Smooth muscle cell of the brain vasculature (primary cell): ENCODE results near the gene ROCK2.

Source experiments
- DNase-seq: peaks from one replicate; pipeline ENCODE4 v3.0.0-alpha.2; 2012; ENCODE audit warnings: low read depth, low spot score

Gene ROCK2

DNA sequence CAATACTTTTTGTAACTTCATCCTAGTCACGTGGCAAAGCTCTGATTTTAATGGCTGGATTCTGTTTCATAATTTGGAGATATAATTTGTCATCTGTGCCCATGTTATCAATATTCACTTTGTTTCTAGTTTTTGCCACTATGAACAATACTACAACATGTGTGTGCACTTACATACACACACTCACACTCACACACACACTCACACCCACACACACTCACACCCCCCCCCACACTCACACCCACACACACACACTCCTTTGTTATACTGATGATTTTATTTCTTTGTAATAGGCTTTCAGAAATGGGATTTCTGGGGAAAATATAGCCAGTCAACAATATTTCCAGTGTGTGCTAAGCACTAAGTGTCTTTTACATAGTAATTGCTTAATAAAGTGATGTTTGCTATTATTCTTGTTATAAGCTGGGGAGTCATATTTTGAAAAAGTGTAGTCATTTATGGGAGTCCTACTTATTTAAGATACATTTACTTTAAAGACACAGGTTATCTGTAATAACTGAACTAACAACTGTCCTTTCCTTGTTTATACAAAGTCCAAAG lies 22.8 kb upstream of the ROCK2 start:
- DNase-seq, result no peak

DNA sequence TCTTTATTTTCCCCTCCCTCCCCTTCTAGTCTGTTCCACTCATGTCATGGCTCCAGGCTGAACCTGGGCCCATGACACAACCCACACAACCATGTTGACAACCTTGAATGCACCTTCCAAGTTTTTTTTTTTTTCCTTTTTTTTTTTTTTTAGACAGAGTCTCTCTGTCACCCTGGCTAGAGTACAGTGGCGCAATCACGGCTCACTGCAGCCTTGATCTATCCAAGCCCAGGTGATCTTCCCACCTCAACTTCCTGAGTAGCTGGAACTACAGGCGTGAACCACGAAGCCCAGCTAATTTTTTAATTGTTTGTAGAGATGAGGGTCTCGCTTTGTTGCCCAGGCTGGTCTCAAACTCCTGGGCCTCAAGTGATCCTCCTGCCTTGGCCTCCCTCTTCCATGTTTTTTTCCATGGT lies 21.9 kb upstream of the ROCK2 start:
- no peak for DNase-seq

- no peak for DNase-seq
These were observed 20.9 kb upstream of the ROCK2 start for GRCh38 chr2:11365096-11365879.

DNA sequence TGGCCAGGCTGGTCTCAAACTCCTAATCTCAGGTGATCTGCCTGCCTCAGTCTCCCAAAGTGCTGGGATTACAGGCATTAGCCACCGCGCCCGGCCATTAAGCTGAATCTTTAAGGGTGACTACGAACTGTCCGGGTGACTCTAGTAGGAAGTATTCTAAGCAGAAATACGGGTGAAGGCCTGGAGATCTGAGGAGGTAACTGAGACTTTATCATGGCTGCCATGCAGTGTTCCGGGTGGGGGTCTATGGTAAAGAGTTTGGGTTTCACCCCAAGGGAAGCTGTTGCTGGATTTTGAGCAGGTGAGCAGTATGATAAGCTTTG lies 20.1 kb upstream of the ROCK2 start:
- DNase-seq, result no peak

- no peak for DNase-seq
These were observed 19.6 kb upstream of the ROCK2 start for GRCh38 chr2:11363868-11364564.

- DNase-seq, result no peak
These were observed 15.4 kb upstream of the ROCK2 start for GRCh38 chr2:11359865-11360264.

DNA sequence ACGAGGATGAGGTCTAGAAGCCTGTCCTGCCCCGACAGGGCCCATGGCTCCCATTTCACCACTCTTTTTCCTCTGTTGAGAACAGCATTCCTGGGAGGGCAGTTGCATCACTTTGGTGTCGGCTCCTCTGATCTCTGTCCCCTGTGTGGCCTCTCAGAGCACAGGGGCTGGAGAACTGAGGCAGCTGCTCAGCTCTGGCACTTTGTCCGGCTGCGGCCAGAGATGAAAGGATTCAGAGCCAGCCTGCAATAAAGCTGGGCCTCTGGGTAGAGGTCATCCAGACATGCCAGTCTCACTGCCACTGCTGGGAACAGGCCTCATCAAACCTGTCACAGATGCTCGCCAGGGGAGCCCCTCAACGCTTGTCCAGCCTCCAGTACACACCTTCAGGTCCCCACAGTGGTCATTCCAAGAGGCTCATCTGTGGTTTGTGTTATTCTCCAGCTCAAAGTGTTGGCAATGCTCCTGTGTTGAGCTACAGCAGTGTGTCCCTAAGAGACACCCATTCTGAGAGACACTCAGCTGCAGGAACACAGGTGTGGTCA lies 13.1 kb upstream of the ROCK2 start:
- no peak for DNase-seq

DNA sequence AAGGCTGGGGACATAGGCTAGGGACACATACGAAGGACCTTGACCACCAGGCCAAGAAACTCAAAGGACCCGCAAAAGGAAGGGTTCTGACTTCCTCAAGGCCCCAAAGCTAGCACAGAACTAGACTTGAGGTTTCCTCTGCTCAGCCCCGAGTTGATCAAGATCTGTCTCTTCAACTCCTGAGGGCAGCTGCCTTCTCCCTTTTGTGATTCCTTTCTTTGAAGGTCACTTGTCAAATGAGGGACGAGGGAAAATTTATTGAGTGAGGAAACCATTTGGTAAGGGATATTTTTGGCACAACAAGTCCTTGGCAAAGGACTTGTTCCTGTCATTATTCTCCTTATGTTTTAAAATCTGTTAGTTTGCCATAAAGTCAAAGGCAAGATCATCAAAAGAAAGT lies 12.3 kb upstream of the ROCK2 start:
- no peak for DNase-seq

- no peak for DNase-seq
These were observed 11.0 kb upstream of the ROCK2 start for GRCh38 chr2:11355194-11356053.

DNA sequence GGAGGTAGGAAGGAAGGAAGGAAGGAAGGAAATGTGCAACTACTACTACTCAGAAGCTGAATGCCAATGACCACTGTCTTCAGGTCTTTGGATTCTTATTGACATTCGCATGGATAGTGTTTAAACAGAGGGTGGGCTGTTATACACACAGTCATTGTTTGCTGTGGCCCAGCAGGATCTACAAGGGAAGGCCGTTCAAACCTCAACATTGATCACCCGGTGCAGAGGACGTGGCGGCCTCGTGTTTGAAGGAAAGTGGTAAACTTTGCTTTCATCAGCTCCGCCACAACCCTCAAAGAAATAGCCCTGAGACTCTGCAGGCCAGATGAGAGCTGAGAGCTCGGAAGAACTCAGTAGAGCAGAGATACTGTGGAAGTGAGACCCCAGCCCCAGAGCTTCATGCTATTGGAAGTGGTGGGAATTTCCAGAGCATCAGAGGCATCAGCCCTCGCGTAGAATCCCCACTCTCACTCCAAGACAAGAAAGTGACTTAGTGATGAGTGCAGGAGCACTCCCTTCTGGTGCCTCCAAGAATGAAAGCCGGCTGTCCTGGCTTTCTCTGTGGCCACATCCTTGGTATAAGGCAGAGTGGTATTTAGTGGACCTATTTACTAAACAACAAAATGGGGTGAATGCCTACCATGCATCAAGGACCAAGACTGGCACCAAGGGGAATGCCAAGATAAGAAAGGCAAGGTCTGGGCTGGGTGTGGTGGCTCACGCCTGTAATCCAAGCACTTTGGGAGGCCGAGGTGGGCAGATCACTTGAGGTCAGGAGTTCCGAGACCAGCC lies 10.1 kb upstream of the ROCK2 start:
- DNase-seq, result no peak

DNA sequence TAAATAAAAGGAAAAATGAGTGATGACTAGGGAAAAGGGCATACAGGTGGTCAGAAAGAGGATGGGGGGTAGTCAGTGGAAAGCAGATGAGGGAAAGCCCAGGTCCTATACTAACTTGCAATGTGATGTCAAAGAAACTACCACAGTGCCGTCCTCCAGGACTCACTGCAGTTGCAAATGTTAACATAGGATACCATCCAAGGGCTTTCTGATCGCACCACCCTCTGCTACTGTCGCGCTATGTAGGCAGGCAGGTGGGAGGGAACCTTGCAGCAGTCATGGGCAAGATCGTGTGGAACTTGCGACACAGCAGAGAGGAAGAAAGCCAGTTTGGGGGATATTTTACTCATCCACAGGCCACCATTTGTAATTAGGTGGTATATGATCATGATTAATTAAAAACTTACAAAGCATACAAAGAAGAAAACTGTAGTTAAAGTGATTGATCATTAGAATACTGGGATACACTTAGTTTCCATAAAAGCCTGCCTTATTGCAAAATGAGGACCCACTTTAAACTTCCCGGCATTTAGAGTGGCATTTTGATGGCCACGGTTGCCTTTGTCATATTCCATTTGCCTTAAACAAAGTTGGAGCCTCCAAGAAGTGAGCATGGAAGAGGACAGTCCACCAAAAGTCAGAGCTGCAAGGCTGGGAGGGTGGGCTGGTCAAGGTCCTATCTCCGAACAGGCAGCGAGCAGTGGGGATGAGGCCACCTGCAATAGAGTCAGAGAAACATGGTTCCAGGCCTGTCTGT lies 8.5 kb upstream of the ROCK2 start:
- DNase-seq, result no peak

DNA sequence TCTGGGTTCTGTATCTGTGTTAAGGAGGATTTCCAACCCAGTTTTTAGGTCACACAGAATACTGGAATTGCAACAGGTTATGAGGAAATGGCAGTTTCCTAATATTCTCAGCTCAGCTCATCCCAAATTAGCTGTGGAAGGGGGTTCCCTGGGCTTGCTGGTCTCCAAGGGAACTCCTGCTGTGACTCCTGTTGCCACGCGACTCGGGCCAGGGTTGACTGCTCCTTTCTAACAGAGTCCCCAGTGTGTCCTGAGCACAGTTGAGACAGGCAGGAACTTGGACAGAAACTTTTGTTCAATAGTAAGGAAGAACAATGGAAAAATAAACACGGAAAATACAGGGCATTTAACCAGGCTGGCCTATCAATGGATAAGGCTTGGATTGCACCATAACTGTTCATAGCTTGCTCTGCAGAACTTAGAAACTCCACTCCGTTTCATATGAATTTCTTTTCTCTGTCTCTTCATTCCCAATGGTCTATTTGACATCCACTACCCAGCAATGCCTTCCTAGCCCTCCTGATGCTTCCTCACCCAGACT lies 3.8 kb upstream of the ROCK2 start:
- no peak for DNase-seq

DNA sequence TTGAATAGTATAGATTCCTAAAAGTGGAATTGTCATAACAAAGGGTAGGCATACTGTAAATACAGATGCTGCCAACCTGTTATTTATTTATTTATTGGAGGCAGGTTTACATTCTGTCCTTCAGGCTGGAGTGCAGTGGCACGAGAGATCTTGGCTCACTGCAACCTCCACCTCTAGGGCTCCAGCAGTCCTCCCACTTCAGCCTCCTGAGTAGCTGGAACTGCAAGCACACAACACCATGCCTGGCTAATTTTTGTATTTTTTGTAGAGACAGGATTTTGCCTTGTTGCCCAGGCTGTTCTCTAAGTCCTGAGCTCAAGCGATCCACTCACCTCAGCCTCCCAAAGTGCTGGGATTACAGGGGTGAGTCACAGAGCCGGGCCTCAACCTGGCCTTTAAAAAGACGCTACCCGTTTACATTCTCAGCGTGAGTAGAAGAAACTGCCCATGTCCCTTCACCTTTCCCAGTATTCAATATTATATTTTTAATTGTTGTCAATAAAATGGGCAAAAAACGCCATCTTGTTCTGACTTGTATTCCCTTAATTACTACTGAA lies 3.0 kb upstream of the ROCK2 start:
- no peak for DNase-seq

GRCh38 chr2:11346023-11346482 lies 1.6 kb upstream of the ROCK2 start:
- DNase-seq, result no peak

- no peak for DNase-seq
These were observed 681 bp upstream of the ROCK2 start for GRCh38 chr2:11344956-11345677.

GRCh38 chr2:11343650-11344341 lies 640 bp downstream of the ROCK2 start:
- DNase-seq, result no peak

DNA sequence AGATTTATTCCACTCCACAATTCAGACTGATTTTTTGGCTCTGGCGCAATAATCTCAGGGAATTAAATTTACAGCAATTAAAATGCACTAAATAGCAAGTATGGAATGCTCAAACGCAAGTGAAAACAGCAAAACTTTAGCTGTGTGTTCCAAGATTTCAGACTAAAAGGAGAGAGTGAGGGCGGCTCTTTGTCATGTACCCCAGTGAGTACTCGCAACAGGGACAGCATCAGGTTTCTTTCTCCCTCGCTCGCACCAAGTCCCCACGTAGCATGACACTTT lies 1.1 kb downstream of the ROCK2 start:
- DNase-seq, result no peak

DNA sequence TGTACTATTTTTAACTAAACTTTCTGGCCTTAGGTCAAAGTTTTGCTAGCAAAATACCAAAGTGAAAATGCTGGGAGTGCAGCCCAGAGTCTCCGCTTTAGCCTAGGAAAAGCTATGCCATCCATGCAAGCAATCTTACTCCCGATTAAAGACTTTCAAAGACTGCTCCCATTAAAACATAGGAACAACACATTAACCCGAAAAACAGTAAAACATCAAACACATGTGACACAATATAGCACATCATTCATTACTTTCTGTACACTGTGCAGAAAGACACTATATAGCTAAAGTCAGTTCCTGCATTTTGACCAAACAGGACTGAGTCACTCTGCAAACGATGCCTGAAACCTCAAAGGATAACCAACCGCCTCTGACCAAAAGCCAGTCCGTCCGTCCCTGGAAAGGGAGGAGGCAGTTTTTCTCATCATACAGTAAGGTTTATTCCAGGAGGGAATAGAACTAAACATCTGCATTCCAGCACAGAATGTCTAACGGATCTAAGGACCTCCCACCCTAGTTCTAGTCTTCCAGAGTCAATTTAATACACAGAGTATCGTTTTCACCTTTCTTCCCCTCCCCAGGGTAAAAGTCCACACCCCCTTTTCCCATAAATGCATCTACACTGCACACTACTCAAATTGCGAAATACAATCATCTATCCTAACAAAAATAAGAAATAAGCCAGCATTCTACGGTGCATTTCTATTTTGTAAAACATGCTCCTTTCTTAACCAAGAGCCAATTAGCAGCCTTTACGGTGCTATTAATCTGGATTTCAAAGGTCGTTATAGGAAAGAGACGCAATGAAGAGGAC lies 1.7 kb downstream of the ROCK2 start:
- DNase-seq, result no peak
